Fibroblast of lung (primary cell): Measurements from ENCODE around the gene GPR143.

Experiments used
- EZH2 ChIP-seq: IDR thresholded peaks from 2 replicates; pipeline ENCODE4 v1.5.1; 2012; ENCODE audit warnings: low read length, control low read depth, mild to moderate bottlenecking; ENCODE audit errors: missing control alignments
- TF ChIP-seq, protein P1 (sequence below), 2 donors: IDR thresholded peaks in 1 of 2; conservative IDR thresholded peaks in 1 of 2; 1 replicate in 1 of 2; 2 replicates in 1 of 2; pipeline ENCODE4 v1.5.1; 2011 to 2012; ENCODE audit warnings: low read length in 2 of 2, control low read depth in 1 of 2, inconsistent platforms in 1 of 2, low read depth in 1 of 2, mild to moderate bottlenecking in 1 of 2

GRCh38 chrX:9785254-9785943 lies 19.8 kb upstream of the GPR143 start:
- TF ChIP-seq, protein P1, sequence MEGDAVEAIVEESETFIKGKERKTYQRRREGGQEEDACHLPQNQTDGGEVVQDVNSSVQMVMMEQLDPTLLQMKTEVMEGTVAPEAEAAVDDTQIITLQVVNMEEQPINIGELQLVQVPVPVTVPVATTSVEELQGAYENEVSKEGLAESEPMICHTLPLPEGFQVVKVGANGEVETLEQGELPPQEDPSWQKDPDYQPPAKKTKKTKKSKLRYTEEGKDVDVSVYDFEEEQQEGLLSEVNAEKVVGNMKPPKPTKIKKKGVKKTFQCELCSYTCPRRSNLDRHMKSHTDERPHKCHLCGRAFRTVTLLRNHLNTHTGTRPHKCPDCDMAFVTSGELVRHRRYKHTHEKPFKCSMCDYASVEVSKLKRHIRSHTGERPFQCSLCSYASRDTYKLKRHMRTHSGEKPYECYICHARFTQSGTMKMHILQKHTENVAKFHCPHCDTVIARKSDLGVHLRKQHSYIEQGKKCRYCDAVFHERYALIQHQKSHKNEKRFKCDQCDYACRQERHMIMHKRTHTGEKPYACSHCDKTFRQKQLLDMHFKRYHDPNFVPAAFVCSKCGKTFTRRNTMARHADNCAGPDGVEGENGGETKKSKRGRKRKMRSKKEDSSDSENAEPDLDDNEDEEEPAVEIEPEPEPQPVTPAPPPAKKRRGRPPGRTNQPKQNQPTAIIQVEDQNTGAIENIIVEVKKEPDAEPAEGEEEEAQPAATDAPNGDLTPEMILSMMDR (conservative IDR thresholded peaks at IDR 0.05 in 1 of 2, IDR thresholded peaks at IDR 0.05 in 1 of 2; ENCODE audit: low read depth in 1 of 2, low read length in 2 of 2), result no peak
- peak; percentile 66 for TF ChIP-seq EZH2
